HG03342 (cell line): Measurements from ENCODE around the gene ZNF213.

Source experiments
- ATAC-seq: cut with Tn5 transposase; IDR thresholded peaks from one replicate; pipeline ENCODE4 v1.9.1; 2021; ENCODE audit warnings: mild to moderate bottlenecking, moderate library complexity; ENCODE audit not compliant: unreplicated experiment

The ZNF213 gene

DNA sequence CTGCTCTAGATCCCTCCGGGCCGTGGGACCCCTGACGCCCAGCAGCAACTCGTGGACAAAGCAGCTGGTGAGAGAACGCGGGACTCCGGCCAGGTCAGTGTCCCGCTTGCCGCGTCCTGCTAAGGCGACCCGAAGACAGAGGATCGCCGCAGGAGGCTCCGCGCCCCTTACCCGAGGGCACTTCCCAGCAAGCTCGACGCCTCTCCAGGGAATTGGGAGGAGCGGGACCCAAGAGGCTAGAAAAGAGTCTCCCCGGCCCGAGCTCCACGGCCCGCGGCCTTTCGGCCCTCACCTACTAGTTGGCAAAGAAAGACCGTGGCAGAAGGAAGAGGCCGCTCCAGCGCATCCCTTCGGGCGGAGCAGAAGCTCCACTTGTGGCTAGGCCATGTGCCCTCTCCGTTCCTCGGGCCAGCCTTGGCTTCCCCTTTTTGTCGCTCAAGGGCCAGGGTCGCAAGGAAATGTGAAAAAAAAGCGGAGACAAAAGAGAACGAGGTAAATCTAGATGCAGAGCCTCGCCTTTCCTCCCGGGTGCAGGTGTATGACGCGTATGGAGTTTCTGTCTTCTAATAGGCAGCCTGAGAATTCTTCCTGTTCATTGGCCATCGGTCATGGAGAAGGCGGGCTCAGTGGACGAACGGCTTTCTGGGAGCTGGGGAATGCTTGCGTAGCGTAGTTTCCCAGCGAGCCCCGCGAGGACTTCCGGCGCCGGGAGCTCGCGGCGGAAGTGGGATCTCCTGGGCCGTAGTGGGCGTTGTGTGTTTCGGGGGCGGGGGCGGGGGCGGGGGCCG lies at the start of gene ZNF213:
Gene ZNF213 (plus strand): TSS at position 692 of the 788 bp plus-strand sequence. CDS start 2,252 bp downstream, outside the sequence.
- peak; percentile 88 for ATAC-seq

DNA sequence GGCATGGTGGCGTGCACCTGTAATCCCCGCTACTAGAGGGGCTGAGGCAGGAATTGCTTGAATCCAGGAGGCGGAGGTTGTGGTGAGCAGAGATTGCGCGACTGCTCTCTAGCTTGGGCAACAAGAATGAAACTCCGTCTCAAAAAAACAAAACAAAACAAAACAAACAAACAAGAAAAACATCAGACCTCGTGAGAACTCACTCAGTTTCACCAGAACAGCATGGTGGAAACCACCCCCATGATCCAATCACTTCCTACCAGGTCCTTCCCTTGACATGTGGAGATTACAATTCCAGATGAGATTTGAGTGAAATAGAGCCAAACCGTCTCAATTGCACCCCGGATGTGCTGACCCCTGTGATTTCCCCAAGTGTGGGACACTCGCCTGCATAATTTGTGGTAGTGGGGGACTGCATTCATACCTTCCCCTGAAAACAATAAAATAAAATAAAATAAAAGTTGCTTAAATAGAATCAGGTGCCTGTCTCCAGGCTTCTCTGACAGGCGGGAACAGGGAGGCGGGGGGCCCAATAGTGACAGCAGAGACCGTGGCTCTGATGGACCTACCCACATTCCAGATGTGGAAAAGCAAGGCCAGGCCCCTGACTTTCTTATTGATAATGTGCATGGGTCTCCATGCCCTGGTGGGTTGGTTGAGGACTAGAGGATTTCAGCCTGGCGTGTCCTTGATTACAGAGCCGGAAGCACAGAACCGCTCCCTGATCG lies 48.8 kb upstream of the ZNF213 start:
- no peak for ATAC-seq

DNA sequence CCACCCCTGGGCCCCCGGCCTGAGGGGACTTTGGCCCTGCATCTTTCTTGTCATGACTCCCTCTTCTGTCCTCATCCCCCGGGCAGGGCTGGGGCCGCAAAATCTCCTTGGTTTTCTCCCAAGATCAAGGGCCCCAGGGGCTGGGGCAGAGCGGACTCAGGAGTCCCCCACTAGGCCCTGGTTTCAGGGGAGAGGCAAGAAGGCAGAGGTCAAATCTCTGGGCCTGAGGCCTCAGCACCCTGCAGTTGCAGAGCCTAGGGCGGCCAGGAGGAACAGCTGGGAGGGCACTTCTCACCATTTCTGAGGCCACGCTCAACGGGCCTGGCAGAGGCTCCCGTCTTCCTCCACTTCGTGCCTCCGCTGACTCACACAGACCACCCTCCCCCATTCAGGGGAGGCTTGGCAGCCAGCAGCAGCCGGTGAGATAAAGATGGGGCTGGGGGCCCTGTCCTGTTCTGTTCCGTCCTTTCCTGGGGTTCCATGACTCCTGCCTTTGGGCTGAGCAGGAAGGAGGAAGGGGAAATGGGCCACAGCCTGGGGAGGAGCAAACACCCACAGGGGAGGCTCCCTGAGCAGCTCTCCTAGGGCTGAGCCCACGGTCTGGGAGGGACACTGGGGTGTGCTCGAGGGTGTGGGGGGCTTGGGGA lies 48.1 kb upstream of the ZNF213 start:
- ATAC-seq, result no peak

DNA sequence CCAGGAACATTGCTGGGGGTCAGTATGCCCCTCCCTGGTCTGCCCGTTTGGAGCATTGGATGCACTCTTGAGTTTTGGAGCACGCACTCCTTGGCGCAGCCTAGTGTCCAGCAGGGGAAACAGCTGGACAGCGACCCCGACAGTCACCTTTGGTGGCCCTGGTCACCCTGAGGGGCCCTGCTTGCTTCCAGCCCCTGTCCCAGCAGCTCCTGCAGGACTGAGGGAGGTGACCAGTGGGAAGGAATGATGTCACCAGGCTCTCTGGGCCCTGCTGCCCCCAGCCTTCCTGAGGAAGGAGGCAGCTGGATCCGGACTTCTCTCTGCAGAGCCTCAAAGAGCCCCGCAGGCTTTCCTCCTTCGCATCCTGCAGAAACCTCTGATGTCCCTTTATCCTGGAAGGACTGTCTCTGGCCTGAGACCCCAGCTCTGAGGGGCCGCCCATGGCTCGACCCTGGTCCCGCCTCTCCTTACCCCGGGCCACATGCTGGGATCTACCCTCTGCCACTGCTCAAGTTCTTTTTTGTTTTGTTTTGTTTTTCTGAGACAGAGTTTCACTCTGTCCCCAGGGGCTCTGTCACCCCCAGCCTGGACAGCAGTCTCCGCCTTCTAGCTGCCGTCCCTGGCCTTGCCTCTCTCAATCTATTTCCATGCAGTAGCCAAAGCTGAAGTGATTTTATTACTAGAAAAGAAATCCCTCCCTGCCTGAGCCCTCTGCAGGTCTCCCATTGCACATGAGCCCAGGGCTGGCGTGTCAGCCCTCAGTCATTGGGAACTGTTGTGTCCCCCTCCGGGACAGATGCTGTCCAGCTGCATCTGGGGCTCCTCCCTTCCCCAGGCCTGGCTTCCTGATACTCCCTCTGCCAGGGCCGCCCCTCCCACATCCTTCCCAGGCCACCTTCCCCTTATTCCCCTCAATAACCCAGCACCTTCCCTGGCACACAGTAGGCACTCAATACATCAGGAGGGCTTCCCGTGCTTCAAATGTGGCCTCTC lies 47.3 kb upstream of the ZNF213 start:
- ATAC-seq, result no peak

GRCh38 chr16:3088450-3088849 lies 46.4 kb upstream of the ZNF213 start:
- no peak for ATAC-seq

DNA sequence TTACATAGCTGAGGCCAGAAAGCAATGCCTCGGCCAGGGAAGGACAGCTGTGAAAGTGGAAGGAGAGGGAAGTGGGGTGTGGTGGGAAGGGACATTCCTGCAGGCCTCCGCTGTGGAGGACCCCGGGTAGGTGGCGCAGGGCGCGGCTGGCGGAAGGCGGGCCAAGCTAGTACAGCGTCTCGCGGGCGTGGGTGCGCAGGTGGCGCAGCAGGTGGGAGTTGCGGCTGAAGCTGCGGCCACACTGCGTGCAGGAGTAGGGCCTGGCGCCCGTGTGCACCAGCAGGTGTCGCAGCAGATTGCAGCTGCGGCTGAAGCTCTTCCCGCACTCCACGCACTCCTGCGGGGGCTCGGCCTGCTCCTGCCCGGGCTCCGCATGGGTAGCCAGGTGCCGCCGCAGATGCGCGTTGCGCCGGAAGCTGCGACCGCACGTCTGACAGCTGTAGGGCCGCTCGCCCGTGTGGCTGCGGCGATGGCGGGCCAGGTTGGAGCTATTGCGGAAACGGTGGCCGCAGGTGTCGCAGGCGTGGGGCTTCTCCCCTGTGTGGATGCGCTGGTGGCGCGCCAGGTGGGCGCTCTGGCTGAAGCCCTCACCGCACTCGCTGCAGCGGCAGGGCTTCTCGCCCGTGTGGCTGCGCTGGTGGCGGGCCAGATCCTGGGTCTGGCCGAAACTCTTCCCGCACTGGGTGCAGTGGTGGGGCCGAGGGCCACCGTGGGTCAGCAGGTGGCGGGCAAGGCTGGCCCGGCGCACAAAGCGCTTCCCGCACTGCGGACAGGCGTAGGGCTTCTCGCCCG lies 45.7 kb upstream of the ZNF213 start:
- no peak for ATAC-seq

- no peak for ATAC-seq
Observed at GRCh38 chr16:3089717-3090592, 44.9 kb upstream of the ZNF213 start.

DNA sequence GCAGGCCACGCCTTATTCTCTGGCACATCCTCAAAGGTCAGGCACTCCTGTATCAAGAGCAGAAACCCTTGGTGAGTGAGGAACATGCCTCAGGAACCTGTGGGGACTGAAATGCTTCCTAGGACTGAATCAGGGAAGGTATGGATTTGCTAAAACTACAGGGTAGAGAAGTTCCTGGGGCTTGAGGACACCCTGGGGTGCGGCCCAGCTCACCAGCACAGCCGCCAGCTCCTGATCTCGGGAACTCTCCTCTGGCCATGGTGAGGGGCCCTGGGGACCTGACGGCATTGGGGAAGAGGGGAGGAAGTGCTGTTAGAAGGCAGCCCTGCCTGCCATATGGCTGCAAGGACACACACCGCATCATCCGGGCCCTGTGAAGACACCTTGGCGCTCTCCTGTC lies 43.3 kb upstream of the ZNF213 start:
- no peak for ATAC-seq

DNA sequence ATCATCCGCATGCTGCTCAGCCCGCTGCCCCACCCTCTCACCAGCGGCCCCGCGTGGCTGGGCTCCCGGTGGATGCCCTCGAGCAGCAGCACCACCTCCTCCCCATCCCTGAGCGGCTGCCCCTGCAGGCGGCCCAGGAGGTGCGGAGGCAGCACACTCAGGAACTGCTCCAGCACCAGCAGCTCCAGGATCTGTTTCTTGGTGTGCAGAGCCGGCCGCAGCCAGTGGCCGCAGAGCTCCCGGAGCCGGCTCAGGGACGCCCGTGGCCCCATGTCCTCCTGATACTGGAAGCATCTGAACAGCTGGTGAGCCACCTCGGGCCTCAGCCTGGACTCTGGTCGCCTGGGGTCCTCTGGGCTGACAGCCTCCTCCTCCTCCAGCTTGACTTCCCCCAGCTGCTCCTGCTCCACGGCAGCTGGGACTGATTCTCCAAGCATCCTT lies 42.3 kb upstream of the ZNF213 start:
- ATAC-seq, result no peak

DNA sequence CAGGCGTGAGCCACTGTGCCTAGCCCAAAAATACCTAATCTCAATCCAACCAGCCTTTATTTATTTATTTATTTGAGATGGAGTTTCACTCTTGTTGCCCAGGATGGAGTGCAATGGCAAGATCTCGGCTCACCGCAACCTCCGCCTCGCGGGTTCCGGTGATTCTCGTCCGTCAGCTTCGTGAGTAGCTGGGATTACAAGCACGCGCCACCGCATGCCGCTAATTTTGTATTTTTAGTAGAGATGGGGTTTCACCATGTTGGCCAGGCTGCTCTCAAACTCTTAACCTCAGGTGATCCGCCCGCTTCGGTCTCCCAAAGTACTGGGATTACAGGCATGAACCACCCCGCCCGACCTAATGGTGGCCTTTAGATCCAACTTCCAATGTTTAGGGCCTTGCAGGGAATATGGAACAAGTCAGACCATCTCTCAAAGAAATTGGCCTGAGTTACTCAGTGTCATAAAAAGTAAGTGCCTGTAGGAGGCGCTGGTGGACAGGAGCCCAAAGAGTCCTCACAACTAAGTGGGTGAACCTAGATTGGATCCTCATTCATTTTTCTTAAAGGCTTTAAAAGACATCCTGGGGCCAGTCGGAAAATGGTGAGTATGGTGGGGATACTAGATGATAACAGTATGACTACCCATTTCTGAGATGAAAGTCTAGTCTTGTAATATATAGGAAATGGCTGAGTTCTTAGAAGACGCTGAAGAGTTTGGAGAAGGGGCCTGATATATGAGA lies 40.4 kb upstream of the ZNF213 start:
- no peak for ATAC-seq

DNA sequence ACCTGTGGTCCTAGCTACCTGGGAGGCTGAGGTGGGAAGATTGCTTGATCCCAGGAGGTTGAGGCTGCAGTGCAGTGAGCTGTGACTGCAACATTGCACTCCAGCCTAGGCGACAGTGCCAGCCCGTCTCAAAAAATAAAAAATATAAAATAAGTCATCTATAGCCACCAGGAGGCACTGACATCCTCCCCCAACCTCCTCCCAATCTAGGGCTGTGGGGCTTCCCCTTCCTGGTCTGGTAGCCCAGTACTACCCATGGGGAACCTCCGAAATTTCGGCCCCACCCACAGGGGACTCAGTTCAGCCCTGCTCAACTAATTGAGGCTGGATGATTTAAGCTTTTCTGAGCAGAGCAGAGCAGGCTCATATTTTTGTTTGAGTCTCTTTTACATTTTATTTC lies 39.0 kb upstream of the ZNF213 start:
- ATAC-seq, result peak; percentile 76

DNA sequence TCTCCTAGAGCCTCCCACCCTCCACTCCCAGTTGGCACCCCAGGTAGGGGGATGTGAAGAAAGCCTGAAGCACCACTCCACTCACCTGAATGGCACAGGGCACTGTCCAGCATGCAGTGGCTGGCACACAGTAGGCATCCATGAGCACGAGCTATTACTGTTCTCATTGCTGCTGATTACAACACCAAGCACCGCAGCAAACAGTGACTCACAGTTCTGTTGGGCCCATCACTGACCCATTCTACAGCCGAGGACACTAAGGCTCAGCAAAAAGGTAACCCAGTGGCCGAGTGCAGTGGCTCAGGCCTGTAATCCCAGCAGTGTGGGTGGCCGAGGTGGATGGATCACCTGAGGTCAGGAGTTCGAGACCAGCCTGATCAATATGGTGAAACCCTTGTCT lies 38.5 kb upstream of the ZNF213 start:
- ATAC-seq, result no peak

GRCh38 chr16:3097266-3097665 lies 37.6 kb upstream of the ZNF213 start:
- ATAC-seq, result no peak

- no peak for ATAC-seq
Observed at GRCh38 chr16:3098459-3099394, 36.1 kb upstream of the ZNF213 start, which contains the start of gene ZSCAN10. ZSCAN10 (minus strand) TSS chr16:3099294; CDS start chr16:3092937, 6,357 bp downstream.

GRCh38 chr16:3099395-3099731 lies 35.5 kb upstream of the ZNF213 start:
- ATAC-seq, result no peak

DNA sequence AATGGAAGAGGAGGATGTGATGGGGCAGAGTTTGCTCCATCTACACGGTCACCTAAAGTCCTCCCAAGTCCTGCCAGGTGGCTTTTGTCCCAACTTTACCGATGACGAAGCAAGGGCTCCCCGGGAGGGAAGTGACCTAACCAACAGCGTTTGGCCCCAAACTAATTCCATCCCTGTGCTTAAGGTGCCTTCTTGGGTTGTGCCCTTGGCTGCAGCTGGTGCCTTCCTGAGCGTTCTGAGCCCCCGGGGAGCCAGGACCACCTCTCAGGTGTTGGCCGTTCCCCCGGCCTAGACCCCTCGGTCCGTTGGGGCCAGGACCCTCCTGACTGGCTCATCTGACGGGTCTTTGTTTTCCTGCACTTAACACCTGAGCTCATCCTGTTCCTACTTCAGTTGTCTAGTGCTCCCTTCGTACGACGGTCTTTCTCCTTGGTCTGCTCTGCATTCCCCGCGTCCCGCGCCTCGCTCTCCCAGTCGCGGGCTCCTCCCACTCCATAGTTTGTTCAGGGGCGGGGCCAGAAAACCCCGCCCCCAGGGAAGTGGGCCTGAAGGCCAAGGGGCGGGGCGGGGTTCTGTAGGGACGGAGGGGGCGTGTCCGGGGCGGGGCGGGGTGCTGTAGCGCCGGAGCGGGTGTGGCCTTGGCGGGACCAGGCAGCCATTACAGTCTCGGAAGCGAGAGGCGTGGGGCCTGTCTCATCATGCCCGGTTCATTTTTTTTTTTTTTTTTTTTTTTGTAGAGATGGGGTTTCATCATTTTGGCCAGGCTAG lies 34.9 kb upstream of the ZNF213 start:
- peak; percentile 56 for ATAC-seq
